AG04450 (cell line): ENCODE measurements around the gene HES2. TPM values are rescaled to one million over a fixed set of nuclear protein-coding genes. Genes with fewer than 3 reads are reported as not detected.
"Not testable (repeated sequence)": the region's sequence is repeated elsewhere in the genome, so short reads cannot be mapped to it uniquely, and the experiment has no call there.

Experiments used
- CTCF ChIA-PET: fragments of 300-600, 350-600 bp; formaldehyde crosslinking; extraction: SDS; loops from one replicate; lab custom pipeline; 2022; ENCODE audit warnings: antibody characterized with exemption, inconsistent platforms; lab: Charles Lee
- POLR2A ChIA-PET: fragments of 350-600 bp; formaldehyde crosslinking; extraction: SDS; loops from one replicate; lab custom pipeline; 2021; ENCODE audit warnings: antibody characterized with exemption, inconsistent platforms; lab: Yijun Ruan, JAX
- DNase-seq: peaks from one replicate; pipeline ENCODE4 v3.0.0-alpha.2; 2011; ENCODE audit warnings: low read depth, low spot score
- H3K27ac ChIP-seq: one replicate; pipeline ENCODE4 v1.5.1; 2012; ENCODE audit warnings: low read depth, low read length, control low read depth
- H3K27me3 ChIP-seq: one replicate; pipeline ENCODE4 v1.6.0; 2012; ENCODE audit warnings: low read length; ENCODE audit not compliant: control insufficient read depth, insufficient read depth
- H3K4me3 ChIP-seq: 2 replicates; pipeline ENCODE4 v1.5.1; 2011; ENCODE audit warnings: mild to moderate bottlenecking, low read depth, low read length, control low read depth
- H3K9me3 ChIP-seq: 2 replicates; pipeline ENCODE4 v1.5.1; 2012; ENCODE audit warnings: low read length; ENCODE audit not compliant: control insufficient read depth, insufficient read depth
- CTCF ChIP-seq: IDR thresholded peaks from 2 replicates; pipeline ENCODE4 v1.5.1; 2011; ENCODE audit warnings: low read depth, low read length, control low read depth, inconsistent platforms
- polyA plus RNA-seq: library from polyadenylated mRNA; depleted of rRNA; stranded (reverse); fragments of >200 nt; gene quantifications from 2 replicates; pipeline ENCODE4 v1.2.3, GENCODE V29; 2011

The HES2 gene
- polyA plus RNA-seq, 1 experiment, result not detected

- TF ChIP-seq CTCF, result no peak
- no peak for DNase-seq
- Histone ChIP-seq H3K9me3 (no peaks in the 10 kb centered on the region; the same call in 1 of the 2 replicates), H3K27ac (no peak overlapping the region), H3K27me3 (peaks cover 59% of the 10 kb centered on the region), H3K4me3 (no peak overlapping the region)
- POLR2A ChIA-PET, result no interaction called here
- CTCF ChIA-PET, result no interaction called here
Measured at GRCh38 chr1:6454856-6455751, 35.4 kb upstream of the HES2 start.

GRCh38 chr1:6453895-6454855 lies 34.5 kb upstream of the HES2 start:
- peaks cover 61% of the 10 kb centered on the region for H3K27me3 ChIP-seq
- DNase-seq, H3K9me3 ChIP-seq, CTCF ChIA-PET, H3K27ac ChIP-seq, H3K4me3 ChIP-seq, POLR2A ChIA-PET: not testable (repeated sequence)

- Histone ChIP-seq H3K27me3 (peaks cover 77% of the 10 kb centered on the region), H3K27ac (no peak overlapping the region), H3K9me3 (peaks cover 6% of the 10 kb centered on the region; the same call in 1 of the 2 replicates), H3K4me3 (no peak overlapping the region)
- CTCF ChIA-PET, result no interaction called here
- no peak for DNase-seq
- TF ChIP-seq CTCF, result no peak
- POLR2A ChIA-PET, result no interaction called here
Measured at GRCh38 chr1:6450943-6451373, 31.2 kb upstream of the HES2 start.

GRCh38 chr1:6450486-6450885 lies 30.8 kb upstream of the HES2 start:
- H3K27ac ChIP-seq, CTCF ChIA-PET, DNase-seq, POLR2A ChIA-PET, H3K4me3 ChIP-seq, H3K9me3 ChIP-seq: not testable (repeated sequence)
- H3K27me3 ChIP-seq, result peaks cover 78% of the 10 kb centered on the region

- Histone ChIP-seq H3K4me3 (no peak overlapping the region), H3K27ac (no peak overlapping the region), H3K27me3 (peaks cover 80% of the 10 kb centered on the region), H3K9me3 (peaks cover 6% of the 10 kb centered on the region; the same call in 1 of the 2 replicates)
- ChIA-PET POLR2A (interaction anchor here (0.6 kb wide), 1 partner anchor 48 kb away, joined by 3 read pairs; no protein-coding TSS in a partner anchor), CTCF (interaction anchor here (0.8 to 1.8 kb wide), 2 partner anchors 10 to 12 kb away, joined by 3 to 11 read pairs; no protein-coding TSS in a partner anchor)
- no peak for DNase-seq
- TF ChIP-seq CTCF, result no peak
Measured at GRCh38 chr1:6450005-6450450, 30.3 kb upstream of the HES2 start.
